22Rv1 (cell line): ENCODE results near the gene CDC42EP4.
A peak's percentile ranks its signal among the peaks of the same experiment; 100 is the strongest.

Experiments
- H3K27ac ChIP-seq: fragments of 450-650 bp; 2 replicates; pipeline ENCODE4 v1.5.1; 2017
- CTCF ChIP-seq: fragments of 450-650 bp; IDR thresholded peaks from 2 replicates; pipeline ENCODE4 v1.5.1; 2017; ENCODE audit warnings: mild to moderate bottlenecking
- ZFX ChIP-seq: fragments of 450-650 bp; IDR thresholded peaks from 2 replicates; pipeline ENCODE4 v1.6.1; 2017; ENCODE audit warnings: antibody characterized with exemption, borderline replicate concordance

CDC42EP4 gene

DNA sequence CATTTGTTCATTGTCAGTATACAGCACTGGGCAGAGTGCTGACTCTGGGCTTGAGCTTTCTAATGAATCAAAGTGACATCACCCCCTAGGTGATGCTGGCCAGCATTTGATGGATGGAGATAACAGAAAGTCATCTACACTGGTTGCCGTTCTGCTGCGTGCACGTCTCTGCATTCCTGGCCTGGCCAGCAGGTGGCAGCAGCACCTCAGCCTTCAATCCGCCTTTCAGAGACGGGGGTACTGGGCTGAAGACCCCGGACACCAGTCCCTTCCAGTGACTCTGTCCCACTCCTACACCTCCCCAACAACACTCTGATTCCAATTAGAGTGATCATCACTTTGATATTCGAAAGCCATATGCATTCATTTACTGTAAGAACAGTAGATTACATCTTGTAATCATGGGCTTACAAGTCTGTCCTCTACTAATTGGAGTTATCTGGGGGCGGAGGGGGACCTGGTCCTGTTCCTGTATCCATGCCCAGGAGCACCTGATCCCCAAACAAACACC lies 56.1 kb downstream of the CDC42EP4 start:
- no peak for TF ChIP-seq ZFX
- peak; percentile 92 for TF ChIP-seq CTCF

DNA sequence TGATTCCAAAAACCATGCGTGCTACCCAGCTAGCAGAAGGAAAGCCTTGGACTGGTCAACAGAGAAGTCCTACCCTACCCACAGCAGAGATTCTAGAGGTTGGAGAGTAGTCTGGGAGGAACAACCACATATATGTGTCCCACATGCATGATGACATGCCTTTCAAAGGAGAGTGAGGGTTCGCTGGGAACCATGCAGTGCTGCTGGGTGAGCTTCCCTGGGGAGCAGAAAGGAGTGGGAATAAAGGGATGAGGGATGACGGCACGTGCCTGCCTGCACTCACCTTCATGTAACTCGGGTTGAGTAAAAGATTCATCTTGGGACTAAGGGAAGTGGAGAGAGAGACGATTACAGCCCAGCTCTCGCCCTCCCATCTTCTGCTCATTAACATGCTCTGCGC lies 59.9 kb downstream of the CDC42EP4 start:
- no peak overlapping the region for H3K27ac ChIP-seq
- TF ChIP-seq ZFX, result no peak
- no peak for TF ChIP-seq CTCF

More for the DNA sequence above, 56.1 kb downstream of the CDC42EP4 start:
- H3K27ac ChIP-seq, result no peak overlapping the region

GRCh38 chr17:73250851-73251640 lies 60.8 kb downstream of the CDC42EP4 start:
- no peak overlapping the region for H3K27ac ChIP-seq
- TF ChIP-seq ZFX, result no peak
- TF ChIP-seq CTCF, result no peak

GRCh38 chr17:73249700-73250099 lies 62.1 kb downstream of the CDC42EP4 start:
- H3K27ac ChIP-seq, result no peak overlapping the region

GRCh38 chr17:73248532-73248931 lies 63.3 kb downstream of the CDC42EP4 start:
- no peak for TF ChIP-seq CTCF
- no peak for TF ChIP-seq ZFX
- no peak overlapping the region for H3K27ac ChIP-seq

More at GRCh38 chr17:73249700-73250099, 62.1 kb downstream of the CDC42EP4 start:
- TF ChIP-seq ZFX (no peak), CTCF (no peak)

- TF ChIP-seq ZFX (no peak), CTCF (peak; percentile 14; the same call in 1 of the 2 replicates)
- H3K27ac ChIP-seq, result no peak overlapping the region
Observed at GRCh38 chr17:73247726-73248125, 64.1 kb downstream of the CDC42EP4 start.

DNA sequence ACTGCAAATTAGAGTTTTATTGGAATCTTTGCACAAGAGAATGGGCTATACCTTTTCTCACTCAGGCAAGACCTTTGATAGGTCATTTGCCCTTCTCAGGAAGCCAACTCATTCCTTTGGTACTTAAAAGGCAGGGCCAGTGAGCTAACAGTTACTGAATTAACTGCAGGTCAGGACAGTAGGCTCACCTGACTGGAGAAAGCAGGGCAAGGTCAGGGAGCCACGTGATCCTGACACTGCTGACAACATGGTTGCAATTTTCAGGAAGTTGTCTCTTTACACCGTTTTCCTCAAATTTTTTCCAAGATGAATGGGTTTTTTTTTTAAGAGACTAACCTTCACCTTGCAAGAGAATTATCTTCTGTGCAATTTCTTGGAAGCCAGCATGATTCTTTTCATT lies 71.2 kb downstream of the CDC42EP4 start:
- H3K27ac ChIP-seq, result no peak overlapping the region
- TF ChIP-seq ZFX, result no peak
- no peak for TF ChIP-seq CTCF
